HG03108 (cell line): ENCODE results near the gene C22orf39.

Source experiments
- ATAC-seq: cut with Tn5 transposase; IDR thresholded peaks from one replicate; pipeline ENCODE4 v1.9.1; 2021; ENCODE audit warnings: moderate library complexity; ENCODE audit not compliant: unreplicated experiment

C22orf39 gene

GRCh38 chr22:19402642-19403191 lies 44.8 kb downstream of the C22orf39 start:
- ATAC-seq, result no peak

GRCh38 chr22:19401483-19401882 lies 46.0 kb downstream of the C22orf39 start:
- no peak for ATAC-seq

GRCh38 chr22:19400881-19401280 lies 46.6 kb downstream of the C22orf39 start:
- no peak for ATAC-seq

- ATAC-seq, result no peak
These were observed 48.9 kb downstream of the C22orf39 start for GRCh38 chr22:19398652-19399051.

GRCh38 chr22:19398206-19398605 lies 49.3 kb downstream of the C22orf39 start:
- no peak for ATAC-seq

- ATAC-seq, result no peak
These were observed 49.8 kb downstream of the C22orf39 start for GRCh38 chr22:19397734-19398104.

GRCh38 chr22:19396934-19397733 lies 50.4 kb downstream of the C22orf39 start:
- no peak for ATAC-seq

GRCh38 chr22:19396561-19396933 lies 51.0 kb downstream of the C22orf39 start:
- no peak for ATAC-seq

- ATAC-seq, result no peak
These were observed 52.2 kb downstream of the C22orf39 start for GRCh38 chr22:19395276-19395675.

GRCh38 chr22:19394274-19395050 lies 53.0 kb downstream of the C22orf39 start:
- no peak for ATAC-seq

- ATAC-seq, result no peak
These were observed 53.8 kb downstream of the C22orf39 start for GRCh38 chr22:19393704-19394103.
